ENCODE data around the gene SLC2A13.

DNA sequence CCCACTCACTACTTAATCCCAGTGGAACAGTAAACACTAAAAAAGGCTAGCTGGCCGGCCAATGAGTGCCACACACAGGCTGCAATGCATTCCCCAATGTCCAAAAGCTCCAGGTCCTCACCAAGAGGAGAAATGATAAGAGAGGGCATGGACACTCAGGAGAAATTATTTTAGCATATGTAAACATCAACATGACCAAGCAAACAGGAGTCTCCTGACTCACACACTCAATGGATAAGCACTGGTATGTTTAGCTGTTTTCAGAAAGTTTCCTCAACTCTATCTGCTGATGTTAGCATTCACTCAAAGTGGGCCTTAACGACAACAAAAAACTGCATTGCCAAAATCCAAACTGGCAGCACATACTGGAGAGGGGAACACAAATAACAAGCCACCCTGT is 105.0 kb downstream of the SLC2A13 start:
- TF ChIP-seq, protein P1, sequence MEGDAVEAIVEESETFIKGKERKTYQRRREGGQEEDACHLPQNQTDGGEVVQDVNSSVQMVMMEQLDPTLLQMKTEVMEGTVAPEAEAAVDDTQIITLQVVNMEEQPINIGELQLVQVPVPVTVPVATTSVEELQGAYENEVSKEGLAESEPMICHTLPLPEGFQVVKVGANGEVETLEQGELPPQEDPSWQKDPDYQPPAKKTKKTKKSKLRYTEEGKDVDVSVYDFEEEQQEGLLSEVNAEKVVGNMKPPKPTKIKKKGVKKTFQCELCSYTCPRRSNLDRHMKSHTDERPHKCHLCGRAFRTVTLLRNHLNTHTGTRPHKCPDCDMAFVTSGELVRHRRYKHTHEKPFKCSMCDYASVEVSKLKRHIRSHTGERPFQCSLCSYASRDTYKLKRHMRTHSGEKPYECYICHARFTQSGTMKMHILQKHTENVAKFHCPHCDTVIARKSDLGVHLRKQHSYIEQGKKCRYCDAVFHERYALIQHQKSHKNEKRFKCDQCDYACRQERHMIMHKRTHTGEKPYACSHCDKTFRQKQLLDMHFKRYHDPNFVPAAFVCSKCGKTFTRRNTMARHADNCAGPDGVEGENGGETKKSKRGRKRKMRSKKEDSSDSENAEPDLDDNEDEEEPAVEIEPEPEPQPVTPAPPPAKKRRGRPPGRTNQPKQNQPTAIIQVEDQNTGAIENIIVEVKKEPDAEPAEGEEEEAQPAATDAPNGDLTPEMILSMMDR (IDR thresholded peaks at IDR 0.05; ENCODE audit: extremely low read depth in 1 of 2, insufficient read depth in 1 of 2, low read depth in 1 of 2, low read length in 2 of 2), result no peak
- no peak for TF ChIP-seq MYC (IDR thresholded peaks at IDR 0.05; ENCODE audit: low read depth, low read length)
